Vagina (tissue), 2 donors: ENCODE data around the gene ZFP3. TPM values are rescaled to one million over a fixed set of nuclear protein-coding genes. Genes with fewer than 3 reads are reported as not detected.

Source experiments
- DNase-seq, 2 donors: peaks; one replicate each; pipeline ENCODE4 v3.0.0-alpha.2; 2017; ENCODE audit errors: extremely low spot score in 2 of 2
- H3K27ac ChIP-seq: fragments of 200-600 bp; sonication (generic); one replicate; pipeline ENCODE4 v1.5.1; 2019
- H3K27me3 ChIP-seq: fragments of 200-600 bp; sonication (generic); one replicate; pipeline ENCODE4 v1.5.1; 2019
- H3K36me3 ChIP-seq, 2 donors: fragments of 200-600 bp; sonication (generic); one replicate each; pipeline ENCODE4 v1.5.1; 2017 to 2019
- H3K4me1 ChIP-seq: fragments of 200-600 bp; sonication (generic); one replicate; pipeline ENCODE4 v1.5.1; 2019
- H3K4me3 ChIP-seq, 2 donors: fragments of 200-600 bp; sonication (generic); 1 replicate in 1 of 2; 2 replicates in 1 of 2; pipeline ENCODE4 v1.5.1; 2016 to 2019
- H3K9me3 ChIP-seq: fragments of 200-600 bp; sonication (generic); one replicate; pipeline ENCODE4 v1.5.1; 2019
- CTCF ChIP-seq, 3 experiments: fragments of 450-650 bp in 2 of 3; fragments of 200-600 bp in 1 of 3; sonication (generic) in 1 of 3; IDR thresholded peaks; one replicate each; pipeline ENCODE4 v1.5.1; 2017 to 2019; ENCODE audit warnings: antibody characterized with exemption in 3 of 3, mild to moderate bottlenecking in 2 of 3, moderate library complexity in 2 of 3
- POLR2A ChIP-seq, 2 donors: fragments of 450-650 bp; IDR thresholded peaks; one replicate each; pipeline ENCODE4 v1.6.1; 2017; ENCODE audit warnings: antibody characterized with exemption in 2 of 2, mild to moderate bottlenecking in 2 of 2, moderate library complexity in 2 of 2
- POLR2AphosphoS5 ChIP-seq, 2 donors: sonication (generic); formaldehyde crosslinking; IDR thresholded peaks; one replicate each; pipeline ENCODE4 v1.9.0; 2017; ENCODE audit warnings: antibody characterized with exemption in 2 of 2, mild to moderate bottlenecking in 2 of 2, low read depth in 1 of 2; ENCODE audit not compliant: insufficient read depth in 1 of 2
- intact Hi-C: fragments of 100-400 bp; cut with DNase I; formaldehyde crosslinking; loops from one replicate; pipeline ENCODE4 v1.15.1; 2023
- total RNA-seq: library from RNA; depleted of rRNA; stranded (reverse); fragments of >200 nt; gene quantifications from one replicate; pipeline ENCODE4 v1.2.3, GENCODE V29; 2016

Gene ZFP3
- total RNA-seq, 1 donor from 2014 or later: 3.4 TPM

- no peak for TF ChIP-seq POLR2AphosphoS5 (IDR thresholded peaks at IDR 0.05; ENCODE audit: insufficient read depth in 1 of 2, low read depth in 1 of 2)
- TF ChIP-seq POLR2A (IDR thresholded peaks at IDR 0.05): no peak
- no peak for TF ChIP-seq CTCF (IDR thresholded peaks at IDR 0.05)
- no peak for DNase-seq
- intact Hi-C loops: no loop called here
- no peaks in the 10 kb centered on the region for H3K27me3 ChIP-seq
- peaks cover 11% of the 10 kb centered on the region for H3K4me1 ChIP-seq
- no peaks in the 10 kb centered on the region for H3K36me3 ChIP-seq
- no peak overlapping the region for H3K4me3 ChIP-seq
- H3K9me3 ChIP-seq: no peaks in the 10 kb centered on the region
- H3K27ac ChIP-seq: no peak overlapping the region
These were observed 33.6 kb upstream of the ZFP3 start for GRCh38 chr17:5044630-5045029.

- Histone ChIP-seq H3K4me1 (peaks cover 18% of the 10 kb centered on the region), H3K9me3 (no peaks in the 10 kb centered on the region), H3K4me3 (no peak overlapping the region), H3K36me3 (no peaks in the 10 kb centered on the region), H3K27ac (peak overlapping the region; percentile 72), H3K27me3 (no peaks in the 10 kb centered on the region)
- DNase-seq: no peak
- TF ChIP-seq POLR2AphosphoS5 (IDR thresholded peaks at IDR 0.05; ENCODE audit: insufficient read depth in 1 of 2, low read depth in 1 of 2): no peak
- TF ChIP-seq CTCF (IDR thresholded peaks at IDR 0.05): no peak
- no peak for TF ChIP-seq POLR2A (IDR thresholded peaks at IDR 0.05)
- intact Hi-C loops: no loop called here
These were observed 32.8 kb upstream of the ZFP3 start for GRCh38 chr17:5045496-5045895.

GRCh38 chr17:5047446-5047845 lies 30.8 kb upstream of the ZFP3 start:
- no peaks in the 10 kb centered on the region for H3K36me3 ChIP-seq
- no peak overlapping the region for H3K4me3 ChIP-seq
- H3K27me3 ChIP-seq: no peaks in the 10 kb centered on the region
- DNase-seq: no peak
- TF ChIP-seq POLR2A (IDR thresholded peaks at IDR 0.05) (no peak), POLR2AphosphoS5 (IDR thresholded peaks at IDR 0.05; ENCODE audit: insufficient read depth in 1 of 2, low read depth in 1 of 2) (no peak), CTCF (IDR thresholded peaks at IDR 0.05) (no peak)
- peaks cover 20% of the 10 kb centered on the region for H3K4me1 ChIP-seq
- no peaks in the 10 kb centered on the region for H3K9me3 ChIP-seq
- intact Hi-C loops: no loop called here
- H3K27ac ChIP-seq: peak overlapping the region; percentile 72

- Histone ChIP-seq H3K9me3 (no peaks in the 10 kb centered on the region), H3K27ac (peak overlapping the region; percentile 72), H3K4me3 (no peak overlapping the region), H3K4me1 (peaks cover 20% of the 10 kb centered on the region), H3K27me3 (no peaks in the 10 kb centered on the region), H3K36me3 (no peaks in the 10 kb centered on the region)
- intact Hi-C loops: no loop called here
- TF ChIP-seq POLR2AphosphoS5 (IDR thresholded peaks at IDR 0.05; ENCODE audit: insufficient read depth in 1 of 2, low read depth in 1 of 2) (peak in 1 of 2 donors; percentile 41), POLR2A (IDR thresholded peaks at IDR 0.05) (no peak)
- DNase-seq: no peak
These were observed 28.9 kb upstream of the ZFP3 start for GRCh38 chr17:5049314-5049841.

- no peak overlapping the region for H3K4me3 ChIP-seq
- no peak for DNase-seq
- intact Hi-C loops: no loop called here
- no peaks in the 10 kb centered on the region for H3K27me3 ChIP-seq
- no peak for TF ChIP-seq POLR2A (IDR thresholded peaks at IDR 0.05)
- no peak for TF ChIP-seq POLR2AphosphoS5 (IDR thresholded peaks at IDR 0.05; ENCODE audit: insufficient read depth in 1 of 2, low read depth in 1 of 2)
- TF ChIP-seq CTCF (IDR thresholded peaks at IDR 0.05): no peak
- peaks cover 20% of the 10 kb centered on the region for H3K4me1 ChIP-seq
- H3K27ac ChIP-seq: peak overlapping the region; percentile 72
- H3K36me3 ChIP-seq: no peaks in the 10 kb centered on the region
- H3K9me3 ChIP-seq: no peaks in the 10 kb centered on the region
These were observed 28.0 kb upstream of the ZFP3 start for GRCh38 chr17:5050278-5050677.
